Body of pancreas (tissue), 4 donors: ENCODE measurements around the gene SLC38A2.

Source experiments
- CTCF ChIP-seq, 7 experiments: fragments of 450-650 bp in 4 of 7; fragments of 200-600 bp in 3 of 7; sonication (generic) in 3 of 7; IDR thresholded peaks; one replicate each; pipeline ENCODE4 v1.5.1; 2016 to 2019; ENCODE audit warnings: antibody characterized with exemption in 7 of 7
- POLR2A ChIP-seq, 3 donors: fragments of 450-650 bp; IDR thresholded peaks; one replicate each; pipeline ENCODE4 v1.6.1; 2016; ENCODE audit warnings: antibody characterized with exemption in 3 of 3, mild to moderate bottlenecking in 2 of 3

- TF ChIP-seq CTCF (IDR thresholded peaks at IDR 0.05) (no peak), POLR2A (IDR thresholded peaks at IDR 0.05) (no peak)
Observed at GRCh38 chr12:46318037-46318436, 54.5 kb downstream of the SLC38A2 start.
